ENCODE data around the gene CFAP74. TPM values are rescaled to one million over a fixed set of nuclear protein-coding genes. Genes with fewer than 3 reads are reported as not detected.

Gene CFAP74
- total and polyA plus RNA-seq, 2 donors (not counting 3 experiments of a cell fraction or from before 2014, with no cell fraction given), result not detected

- Histone ChIP-seq H3K36me3 (ENCODE audit: control insufficient read depth in 2 of 2, extremely low read depth in 1 of 2, insufficient read depth in 2 of 2, low read length in 2 of 2) (no peaks in the 10 kb centered on the region), H3K9me1 (replicated peaks; ENCODE audit: control insufficient read depth, extremely low read depth, insufficient read depth, low read length) (no peaks in the 10 kb centered on the region), H3K9me3 (replicated peaks; ENCODE audit: control insufficient read depth, insufficient read depth, low read length) (no peaks in the 10 kb centered on the region), H3K27me3 (ENCODE audit: control insufficient read depth in 2 of 2, insufficient read depth in 2 of 2, low read length in 2 of 2) (peaks cover 28% of the 10 kb centered on the region in 2 experiments), H3K4me2 (ENCODE audit: insufficient read depth, low read length) (no peak overlapping the region), H4K20me1 (replicated peaks; ENCODE audit: control insufficient read depth, extremely low read depth, insufficient read depth, low read length) (no peaks in the 10 kb centered on the region), H3K9ac (replicated peaks; ENCODE audit: extremely low read depth, insufficient read depth, low read length) (no peak overlapping the region), H3K79me2 (ENCODE audit: control insufficient read depth, insufficient read depth, low read length) (no peaks in the 10 kb centered on the region), H2AFZ (ENCODE audit: low read depth, low read length) (no peak overlapping the region), H3K27ac (ENCODE audit: insufficient read depth, low read depth, low read length) (no peak overlapping the region), H3K4me1 (ENCODE audit: control insufficient read depth, extremely low read depth, insufficient read depth, low read length) (no peaks in the 10 kb centered on the region), H3K4me3 (replicated peaks in 1 of 3; ENCODE audit: insufficient read depth in 1 of 3, low read depth in 1 of 3, low read length in 3 of 3) (no peak overlapping the region)
- CTCF ChIA-PET, result interaction anchor here (1.0 kb wide), 1 partner anchor 7 kb away, joined by 3 read pairs; no protein-coding TSS in a partner anchor
- intact Hi-C loops (cut with micrococcal nuclease) (no loop called here), dilution Hi-C loops (cut with MboI; ENCODE audit: extremely low pct_ligation_motif_present, low sequenced_read_pairs) (no loop called here)
- TF ChIP-seq POLR2A (IDR thresholded peaks at IDR 0.05; ENCODE audit: low read depth, low read length), result no peak
- no peak for TF ChIP-seq MAX (IDR thresholded peaks at IDR 0.05; ENCODE audit: insufficient read depth, insufficient read length)
- TF ChIP-seq MYC (IDR thresholded peaks at IDR 0.05; ENCODE audit: low read depth, low read length), result no peak
- TF ChIP-seq GATA2 (IDR thresholded peaks at IDR 0.05; ENCODE audit: insufficient read depth, insufficient read length, low read depth, low read length), result no peak
- no peak for TF ChIP-seq POLR2AphosphoS5 (IDR thresholded peaks at IDR 0.05; ENCODE audit: insufficient read depth, low read depth, low read length)
- TF ChIP-seq FOS (IDR thresholded peaks at IDR 0.05; ENCODE audit: borderline replicate concordance, insufficient read depth, low read length), result no peak
- POLR2A ChIA-PET, result no interaction called here
- FAIRE-seq (no peak), DNase-seq (ENCODE audit: low read depth, low spot score) (no peak)
- BruUV-seq (replicated peaks), result no TSS peak
Measured at GRCh38 chr1:2052054-2052679, 48.6 kb upstream of the CFAP74 start.

All from endothelial cell of umbilical vein (primary cell).